AG09309 (cell line): Measurements from ENCODE around the gene PFKFB1.
A peak's percentile ranks its signal among the peaks of the same experiment; 100 is the strongest.

Experiments
- DNase-seq: peaks from one replicate; pipeline ENCODE4 v3.0.0-alpha.2; 2010; ENCODE audit warnings: low read depth
- H3K4me3 ChIP-seq: 2 replicates; pipeline ENCODE4 v1.5.1; 2011; ENCODE audit warnings: mild to moderate bottlenecking, low read depth, low read length, moderate library complexity; ENCODE audit not compliant: control insufficient read depth
- CTCF ChIP-seq: IDR thresholded peaks from 2 replicates; pipeline ENCODE4 v1.5.1; 2011; ENCODE audit warnings: mild to moderate bottlenecking, low read depth, low read length, inconsistent platforms; ENCODE audit not compliant: insufficient read depth, control insufficient read depth; ENCODE audit errors: missing control alignments

Gene PFKFB1

GRCh38 chrX:55028611-55029010, 34.6 kb upstream of the PFKFB1 start:
- no peak for DNase-seq
- H3K4me3 ChIP-seq: no peak overlapping the region
- no peak for TF ChIP-seq CTCF

GRCh38 chrX:55028040-55028439, 34.1 kb upstream of the PFKFB1 start:
- no peak for TF ChIP-seq CTCF
- H3K4me3 ChIP-seq: no peak overlapping the region

GRCh38 chrX:55026840-55027239, 32.9 kb upstream of the PFKFB1 start:
- TF ChIP-seq CTCF: no peak
- H3K4me3 ChIP-seq: no peak overlapping the region
- no peak for DNase-seq

More at GRCh38 chrX:55028040-55028439, 34.1 kb upstream of the PFKFB1 start:
- DNase-seq: no peak

- no peak for DNase-seq
- H3K4me3 ChIP-seq: no peak overlapping the region
- TF ChIP-seq CTCF: no peak
Observed at GRCh38 chrX:55026143-55026542, 32.2 kb upstream of the PFKFB1 start.

GRCh38 chrX:55014897-55015299, 20.9 kb upstream of the PFKFB1 start:
- H3K4me3 ChIP-seq: no peak overlapping the region
- no peak for TF ChIP-seq CTCF
- DNase-seq: no peak

- H3K4me3 ChIP-seq: no peak overlapping the region
- DNase-seq: no peak
- TF ChIP-seq CTCF: peak; percentile 49
Observed at GRCh38 chrX:55011294-55011693, 17.3 kb upstream of the PFKFB1 start.
